ENCODE measurements around the gene CHRNB1.

DNA sequence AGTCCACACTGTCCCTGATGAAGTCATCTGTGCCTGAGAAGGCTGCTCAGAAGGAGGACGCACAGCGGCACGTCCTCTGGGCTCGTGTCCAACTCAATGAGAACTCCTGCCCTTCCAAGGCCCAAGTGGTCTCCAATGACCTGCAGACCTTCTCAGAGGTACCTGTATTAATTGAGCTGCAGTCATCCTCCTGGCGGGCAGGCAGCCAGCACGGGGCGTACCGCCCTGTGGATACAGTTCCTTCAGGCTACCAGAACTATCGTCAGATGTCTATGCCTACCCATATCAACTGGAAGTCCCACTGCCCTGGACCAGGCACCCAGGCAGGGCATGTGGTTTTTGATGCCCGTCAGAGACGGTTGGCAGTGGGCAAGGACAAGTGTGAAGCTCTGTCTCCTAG lies 12.6 kb upstream of the CHRNB1 start:
- TF ChIP-seq, protein P1, sequence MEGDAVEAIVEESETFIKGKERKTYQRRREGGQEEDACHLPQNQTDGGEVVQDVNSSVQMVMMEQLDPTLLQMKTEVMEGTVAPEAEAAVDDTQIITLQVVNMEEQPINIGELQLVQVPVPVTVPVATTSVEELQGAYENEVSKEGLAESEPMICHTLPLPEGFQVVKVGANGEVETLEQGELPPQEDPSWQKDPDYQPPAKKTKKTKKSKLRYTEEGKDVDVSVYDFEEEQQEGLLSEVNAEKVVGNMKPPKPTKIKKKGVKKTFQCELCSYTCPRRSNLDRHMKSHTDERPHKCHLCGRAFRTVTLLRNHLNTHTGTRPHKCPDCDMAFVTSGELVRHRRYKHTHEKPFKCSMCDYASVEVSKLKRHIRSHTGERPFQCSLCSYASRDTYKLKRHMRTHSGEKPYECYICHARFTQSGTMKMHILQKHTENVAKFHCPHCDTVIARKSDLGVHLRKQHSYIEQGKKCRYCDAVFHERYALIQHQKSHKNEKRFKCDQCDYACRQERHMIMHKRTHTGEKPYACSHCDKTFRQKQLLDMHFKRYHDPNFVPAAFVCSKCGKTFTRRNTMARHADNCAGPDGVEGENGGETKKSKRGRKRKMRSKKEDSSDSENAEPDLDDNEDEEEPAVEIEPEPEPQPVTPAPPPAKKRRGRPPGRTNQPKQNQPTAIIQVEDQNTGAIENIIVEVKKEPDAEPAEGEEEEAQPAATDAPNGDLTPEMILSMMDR (IDR thresholded peaks at IDR 0.05) = no peak
- TF ChIP-seq EZH2phosphoT487 (IDR thresholded peaks at IDR 0.05) (no peak), EZH2 (IDR thresholded peaks at IDR 0.05) (no peak)
